Testis (tissue), 3 donors: Measurements from ENCODE around the gene SEMA3D. TPM values are rescaled to one million over a fixed set of nuclear protein-coding genes. Genes with fewer than 3 reads are reported as not detected.

ENCODE experiments used
- DNase-seq: peaks from one replicate; pipeline ENCODE4 v3.0.0-alpha.2; 2019
- H3K27ac ChIP-seq, 2 donors: fragments of 200-600 bp; sonication (generic); one replicate each; pipeline ENCODE4 v1.5.1; 2019
- H3K27me3 ChIP-seq: fragments of 200-600 bp; sonication (generic); one replicate; pipeline ENCODE4 v1.5.1; 2019
- H3K36me3 ChIP-seq: fragments of 200-600 bp; sonication (generic); one replicate; pipeline ENCODE4 v1.5.1; 2017; ENCODE audit warnings: low read depth; ENCODE audit errors: missing control alignments
- H3K4me1 ChIP-seq: fragments of 200-600 bp; sonication (generic); one replicate; pipeline ENCODE4 v1.5.1; 2019
- H3K4me3 ChIP-seq, 2 donors: fragments of 200-600 bp; sonication (generic); one replicate each; pipeline ENCODE4 v1.5.1; 2017 to 2019
- H3K9me3 ChIP-seq: fragments of 200-600 bp; sonication (generic); one replicate; pipeline ENCODE4 v1.5.1; 2017
- POLR2A ChIP-seq: fragments of 450-650 bp; IDR thresholded peaks from one replicate; pipeline ENCODE4 v1.6.1; 2017; ENCODE audit warnings: antibody characterized with exemption, mild to moderate bottlenecking, moderate library complexity
- WGBS, 2 donors: methylation state at CpG; one replicate each; pipeline ENCODE4 v1.1.5; 2018; 5-methylcytosine and 5-hydroxymethylcytosine counted together
- intact Hi-C: fragments of 100-400 bp; cut with DNase I; formaldehyde crosslinking; loops from one replicate; pipeline ENCODE4 v1.15.1; 2023; ENCODE audit warnings: low total_unique reads
- polyA plus RNA-seq: library from polyadenylated mRNA; stranded (reverse); fragments of 350-450 nt; fragmentation: Illumina TruSeq; extraction: RNeasy Lipid Tissue Mini Kit (QIAGEN cat#74804); gene quantifications from one replicate; pipeline ENCODE4 v1.2.3, GENCODE V29; 2014; ENCODE audit warnings: low read depth, low replicate concordance; ENCODE audit not compliant: insufficient read depth
- total RNA-seq, 2 donors: library from RNA; depleted of rRNA; stranded (reverse); fragments of >200 nt; gene quantifications; one replicate each; pipeline ENCODE4 v1.2.3, GENCODE V29; 2016
- TF ChIP-seq, protein P1 (sequence below), 3 experiments: fragments of 450-650 bp in 2 of 3; fragments of 200-600 bp in 1 of 3; sonication (generic) in 1 of 3; IDR thresholded peaks; one replicate each; pipeline ENCODE4 v1.5.1; 2016 to 2019; ENCODE audit warnings: antibody characterized with exemption in 3 of 3, mild to moderate bottlenecking in 2 of 3, moderate library complexity in 1 of 3

The SEMA3D gene
- total and polyA plus RNA-seq, 3 donors from 2014 or later: 7.3 to 11.5 (median 7.5) TPM

DNA sequence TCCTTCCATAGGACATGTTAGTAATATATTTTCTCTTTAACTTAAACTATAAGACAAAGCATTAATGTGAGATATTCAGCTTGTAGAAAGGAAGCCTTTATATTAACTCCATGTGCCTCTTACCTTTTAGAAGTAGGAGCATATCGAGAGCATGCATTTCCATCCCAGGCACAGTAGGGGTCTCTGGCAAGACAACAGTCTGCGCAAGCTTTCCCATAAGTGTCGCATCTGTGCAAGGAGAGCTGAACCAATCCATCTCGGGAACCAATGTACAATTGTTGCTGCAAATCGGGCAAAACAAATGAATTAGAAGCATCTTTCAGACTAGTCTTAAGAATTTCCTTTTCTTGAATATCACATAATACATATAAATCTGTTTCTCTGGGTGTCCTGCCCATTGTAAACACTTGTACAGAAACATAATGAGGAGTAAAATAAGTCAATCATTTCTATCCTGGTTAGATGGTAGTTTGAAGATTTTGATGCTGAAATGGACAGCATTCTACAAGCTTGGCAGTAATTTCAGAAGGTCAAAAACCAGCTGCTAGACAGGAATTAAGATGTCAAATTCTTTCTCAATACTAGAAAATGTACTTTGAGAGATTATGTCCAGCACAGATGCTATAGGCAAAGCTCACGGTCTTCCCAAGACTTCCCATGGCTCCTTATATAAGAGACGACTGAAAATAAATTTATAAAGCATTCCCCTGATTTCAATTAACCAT, 171.8 kb downstream of the SEMA3D start:
- no peak for TF ChIP-seq POLR2A
- TF ChIP-seq, protein P1, sequence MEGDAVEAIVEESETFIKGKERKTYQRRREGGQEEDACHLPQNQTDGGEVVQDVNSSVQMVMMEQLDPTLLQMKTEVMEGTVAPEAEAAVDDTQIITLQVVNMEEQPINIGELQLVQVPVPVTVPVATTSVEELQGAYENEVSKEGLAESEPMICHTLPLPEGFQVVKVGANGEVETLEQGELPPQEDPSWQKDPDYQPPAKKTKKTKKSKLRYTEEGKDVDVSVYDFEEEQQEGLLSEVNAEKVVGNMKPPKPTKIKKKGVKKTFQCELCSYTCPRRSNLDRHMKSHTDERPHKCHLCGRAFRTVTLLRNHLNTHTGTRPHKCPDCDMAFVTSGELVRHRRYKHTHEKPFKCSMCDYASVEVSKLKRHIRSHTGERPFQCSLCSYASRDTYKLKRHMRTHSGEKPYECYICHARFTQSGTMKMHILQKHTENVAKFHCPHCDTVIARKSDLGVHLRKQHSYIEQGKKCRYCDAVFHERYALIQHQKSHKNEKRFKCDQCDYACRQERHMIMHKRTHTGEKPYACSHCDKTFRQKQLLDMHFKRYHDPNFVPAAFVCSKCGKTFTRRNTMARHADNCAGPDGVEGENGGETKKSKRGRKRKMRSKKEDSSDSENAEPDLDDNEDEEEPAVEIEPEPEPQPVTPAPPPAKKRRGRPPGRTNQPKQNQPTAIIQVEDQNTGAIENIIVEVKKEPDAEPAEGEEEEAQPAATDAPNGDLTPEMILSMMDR (IDR thresholded peaks at IDR 0.05): no peak
- WGBS, 2 donors: 93 to 94% methylated on average over 7 of the region's 7 CpGs
- H3K36me3 ChIP-seq: no peaks in the 10 kb centered on the region
- no peaks in the 10 kb centered on the region for H3K4me1 ChIP-seq
- no peak for DNase-seq
- H3K27me3 ChIP-seq: no peaks in the 10 kb centered on the region
- no peak overlapping the region for H3K4me3 ChIP-seq
- intact Hi-C loops: loop anchor here (10.0 kb wide), 1 partner anchor 1050 kb away; no protein-coding TSS in a partner anchor
- H3K27ac ChIP-seq: no peak overlapping the region
- H3K9me3 ChIP-seq: no peaks in the 10 kb centered on the region

DNA sequence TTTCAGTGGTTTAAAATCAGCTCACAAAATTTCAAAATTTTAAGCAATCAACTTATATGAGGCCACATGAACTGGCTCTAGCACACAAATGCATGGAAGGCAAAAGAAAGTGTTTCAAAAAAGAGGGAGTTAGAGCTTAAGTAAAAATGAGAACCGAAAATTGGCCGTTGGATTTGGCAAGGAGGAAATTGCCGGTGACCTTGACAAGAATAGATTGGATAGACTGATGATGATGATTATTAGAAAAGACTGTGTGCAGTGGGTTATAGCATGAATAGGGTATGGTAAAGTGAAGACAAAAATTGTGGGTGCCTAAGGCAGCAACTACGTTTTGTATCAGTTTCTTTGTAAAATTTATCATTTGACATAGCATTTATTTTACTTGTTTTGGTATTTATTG, 175.7 kb downstream of the SEMA3D start:
- WGBS, 2 donors: 79 to 83% methylated on average over 4 of the region's 4 CpGs
- H3K27ac ChIP-seq: no peak overlapping the region
- no peaks in the 10 kb centered on the region for H3K36me3 ChIP-seq
- DNase-seq: no peak
- no peaks in the 10 kb centered on the region for H3K9me3 ChIP-seq
- TF ChIP-seq, protein P1 (IDR thresholded peaks at IDR 0.05): no peak
- no peak for TF ChIP-seq POLR2A
- no peaks in the 10 kb centered on the region for H3K27me3 ChIP-seq
- no peak overlapping the region for H3K4me3 ChIP-seq
- H3K4me1 ChIP-seq: no peaks in the 10 kb centered on the region
- intact Hi-C loops: loop anchor here (10.0 kb wide), 1 partner anchor 1046 kb away; no protein-coding TSS in a partner anchor

DNA sequence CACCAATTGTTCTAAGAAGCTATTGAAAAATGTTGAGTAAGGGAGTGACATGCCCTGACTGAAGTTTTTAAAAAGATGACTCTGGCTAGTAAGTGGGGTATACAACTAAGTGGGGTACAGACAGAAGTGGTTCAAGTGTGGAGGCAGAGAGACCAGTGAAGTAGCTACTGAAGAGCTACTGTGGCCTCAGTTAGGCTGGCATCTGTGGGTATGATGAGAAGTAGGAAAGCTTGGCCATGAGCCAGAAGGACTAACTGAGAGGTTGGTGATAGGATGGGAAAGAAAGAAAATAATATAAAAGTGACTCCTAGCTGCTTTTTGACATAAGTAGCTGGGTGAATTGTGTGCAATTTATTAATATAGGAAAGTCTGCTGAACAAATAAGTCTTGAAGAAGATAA, 176.6 kb downstream of the SEMA3D start:
- Histone ChIP-seq H3K4me3 (no peak overlapping the region), H3K9me3 (no peaks in the 10 kb centered on the region), H3K27ac (no peak overlapping the region), H3K36me3 (no peaks in the 10 kb centered on the region), H3K4me1 (no peaks in the 10 kb centered on the region), H3K27me3 (no peaks in the 10 kb centered on the region)
- TF ChIP-seq, protein P1 (IDR thresholded peaks at IDR 0.05): no peak
- DNase-seq: no peak
- intact Hi-C loops: loop anchor here (10.0 kb wide), 1 partner anchor 1046 kb away; no protein-coding TSS in a partner anchor

DNA sequence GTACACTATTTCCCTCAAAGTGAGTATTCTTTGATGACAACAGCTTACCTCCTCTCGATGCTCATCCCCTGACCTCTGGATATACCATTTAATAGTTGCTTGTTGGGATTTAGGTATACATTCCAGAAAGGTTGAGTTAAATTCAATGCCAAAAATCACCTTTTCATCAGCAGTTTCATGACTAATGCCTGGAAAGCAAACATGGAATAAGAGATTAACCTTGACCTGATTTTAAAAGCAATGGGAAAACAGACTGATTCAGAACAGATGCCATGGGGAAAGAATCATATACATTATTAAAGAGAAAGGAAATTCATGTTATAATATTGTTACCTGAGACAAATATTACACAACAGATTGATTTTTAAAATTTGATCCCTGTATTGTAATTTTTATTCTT, 180.1 kb downstream of the SEMA3D start:
- Histone ChIP-seq H3K9me3 (no peaks in the 10 kb centered on the region), H3K27ac (no peak overlapping the region), H3K4me1 (no peaks in the 10 kb centered on the region), H3K36me3 (no peaks in the 10 kb centered on the region), H3K4me3 (no peak overlapping the region), H3K27me3 (no peaks in the 10 kb centered on the region)
- intact Hi-C loops: no loop called here
- 92 to 96% methylated on average over 1 of the region's 1 CpG for WGBS, 2 donors
- DNase-seq: no peak
- no peak for TF ChIP-seq POLR2A
- TF ChIP-seq, protein P1 (IDR thresholded peaks at IDR 0.05): no peak

DNA sequence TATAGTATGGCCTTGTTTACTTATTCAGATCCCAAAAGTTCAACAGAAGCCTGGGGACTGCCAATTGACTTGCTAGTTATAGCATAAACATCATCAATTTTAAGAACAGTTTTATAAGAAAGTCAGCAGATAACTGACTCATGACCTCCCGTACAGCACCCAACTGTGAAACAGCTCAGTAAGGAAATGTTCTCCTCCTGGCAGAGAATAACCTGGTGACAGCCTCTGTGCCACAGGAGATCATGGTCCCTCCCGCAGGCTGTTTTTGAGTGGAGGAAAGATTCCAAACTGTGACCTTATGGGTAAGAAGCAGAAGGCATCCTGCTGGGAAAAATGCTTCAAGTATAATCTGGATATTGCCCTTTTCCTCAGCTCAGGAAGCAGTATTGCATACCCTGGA, 182.5 kb downstream of the SEMA3D start:
- Histone ChIP-seq H3K9me3 (no peaks in the 10 kb centered on the region), H3K27ac (no peak overlapping the region), H3K27me3 (no peaks in the 10 kb centered on the region), H3K4me3 (no peak overlapping the region), H3K36me3 (no peaks in the 10 kb centered on the region), H3K4me1 (no peaks in the 10 kb centered on the region)
- WGBS, 2 donors: 82% methylated on average over 2 of the region's 2 CpGs
- intact Hi-C loops: no loop called here
- DNase-seq: no peak
- TF ChIP-seq, protein P1 (IDR thresholded peaks at IDR 0.05): no peak
- TF ChIP-seq POLR2A: no peak
